Loucy (cell line): Measurements from ENCODE around the gene GIMAP8.

Source experiments
- CTCF ChIP-seq: fragments of 200-600 bp; sonication (generic); conservative IDR thresholded peaks from 2 replicates; pipeline ENCODE4 v1.5.1; 2014; ENCODE audit warnings: mild to moderate bottlenecking, antibody characterized with exemption, low read length
- EZH2phosphoT487 ChIP-seq: fragments of 200-600 bp; IDR thresholded peaks from 2 replicates; pipeline ENCODE4 v1.6.1; 2018; ENCODE audit warnings: antibody characterized with exemption, mild to moderate bottlenecking, moderate library complexity, borderline replicate concordance

- TF ChIP-seq CTCF (no peak), EZH2phosphoT487 (no peak)
These were observed 53.2 kb downstream of the GIMAP8 start for GRCh38 chr7:150503581-150503980.
